HG02798 (cell line): Measurements from ENCODE around the gene DUSP12.
"Not testable (repeated sequence)": the region's sequence is repeated elsewhere in the genome, so short reads cannot be mapped to it uniquely, and the experiment has no call there.

ENCODE experiments used
- ATAC-seq: cut with Tn5 transposase; IDR thresholded peaks from one replicate; pipeline ENCODE4 v1.9.1; 2021; ENCODE audit warnings: mild to moderate bottlenecking; ENCODE audit not compliant: unreplicated experiment, poor library complexity

DUSP12 gene

GRCh38 chr1:161768461-161768860 is 18.9 kb downstream of the DUSP12 start:
- ATAC-seq, result no peak

GRCh38 chr1:161768986-161769672 is 19.5 kb downstream of the DUSP12 start:
- ATAC-seq, result no peak

DNA sequence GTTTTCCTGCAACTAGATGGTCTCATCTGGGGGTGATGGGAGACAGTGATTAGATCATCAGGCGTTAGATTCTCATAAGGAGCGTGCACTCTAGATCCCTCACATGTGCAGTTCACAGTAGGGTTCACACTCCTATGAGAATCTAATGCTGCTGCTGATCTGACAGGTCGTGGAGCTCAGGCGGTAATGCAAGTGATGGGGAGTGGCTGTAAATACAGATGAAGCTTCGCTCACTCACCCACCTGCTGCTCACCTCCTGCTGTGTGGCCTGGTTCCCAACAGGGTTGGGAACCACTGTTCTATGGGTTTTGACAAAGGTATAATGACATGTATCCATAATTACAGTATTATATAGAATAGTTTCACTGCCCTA is 20.1 kb downstream of the DUSP12 start:
- not testable (repeated sequence) for ATAC-seq

- ATAC-seq, result no peak
Measured at GRCh38 chr1:161770250-161770649, 20.7 kb downstream of the DUSP12 start.

DNA sequence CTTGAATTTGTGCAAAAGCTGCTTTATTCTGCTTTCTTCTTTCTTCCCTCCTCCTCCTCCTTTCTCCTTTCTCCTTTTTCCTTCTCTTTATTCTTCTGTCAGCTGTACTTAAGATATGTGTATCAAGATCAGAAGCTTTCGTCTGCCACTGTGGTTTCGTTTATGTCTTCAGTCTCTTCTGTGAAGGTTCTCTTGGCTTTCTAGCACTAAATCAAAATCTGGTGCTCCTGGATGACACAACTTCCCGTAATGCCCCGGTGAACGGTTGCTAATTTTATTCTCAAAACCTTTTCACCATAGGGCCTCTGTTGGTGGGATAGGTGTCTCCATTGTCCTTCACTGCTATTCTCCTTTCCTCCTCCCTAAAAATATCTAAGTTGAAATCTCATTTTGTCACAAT is 21.6 kb downstream of the DUSP12 start:
- ATAC-seq, result no peak

DNA sequence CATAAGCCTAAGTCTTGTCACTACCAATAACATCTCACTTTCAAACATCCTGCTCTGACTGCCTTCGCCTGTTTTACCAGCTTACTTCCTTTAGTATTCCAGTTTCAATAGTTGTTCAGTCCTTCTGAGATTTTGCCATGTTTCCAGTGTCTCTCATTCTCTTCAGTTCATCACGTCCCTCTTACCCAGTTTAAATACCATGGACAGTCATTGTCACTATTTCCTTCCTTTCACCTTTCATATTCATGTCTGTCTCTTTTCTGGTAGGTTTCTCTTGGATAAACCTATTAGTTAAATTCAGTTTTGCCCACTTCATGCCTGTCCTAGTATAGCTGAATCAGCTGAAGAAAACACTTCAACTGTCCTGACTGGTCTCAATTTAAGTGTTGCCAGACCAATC is 22.4 kb downstream of the DUSP12 start:
- no peak for ATAC-seq

- ATAC-seq, result no peak
Measured at GRCh38 chr1:161772397-161772796, 22.8 kb downstream of the DUSP12 start.

GRCh38 chr1:161773791-161774190 is 24.2 kb downstream of the DUSP12 start:
- ATAC-seq, result no peak

- no peak for ATAC-seq
Measured at GRCh38 chr1:161777261-161777660, 27.7 kb downstream of the DUSP12 start.

DNA sequence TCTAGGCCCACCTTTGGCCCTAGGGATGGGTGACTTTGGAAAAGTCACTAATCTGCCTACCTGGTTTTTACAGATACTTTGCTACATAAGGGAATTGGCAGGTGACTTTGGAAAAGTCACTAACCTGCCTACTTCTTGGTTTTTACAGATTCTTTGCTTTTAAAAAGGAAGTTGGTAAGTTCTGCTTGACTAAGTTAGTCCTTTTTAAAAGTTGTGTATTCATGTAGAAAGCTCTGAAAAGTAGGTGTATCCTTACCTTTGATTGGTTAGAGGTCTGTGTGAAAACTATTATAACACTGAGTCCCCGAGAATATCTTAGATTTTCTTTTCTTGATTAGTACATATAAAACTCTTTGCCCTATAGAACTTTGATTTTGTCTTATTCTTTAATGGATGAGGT is 28.9 kb downstream of the DUSP12 start:
- ATAC-seq, result no peak

- no peak for ATAC-seq
Measured at GRCh38 chr1:161779393-161779792, 29.8 kb downstream of the DUSP12 start.

- ATAC-seq, result peak; percentile 59
Measured at GRCh38 chr1:161781995-161782394, 32.4 kb downstream of the DUSP12 start.

- no peak for ATAC-seq
Measured at GRCh38 chr1:161782886-161783285, 33.3 kb downstream of the DUSP12 start.

- no peak for ATAC-seq
Measured at GRCh38 chr1:161784968-161785367, 35.4 kb downstream of the DUSP12 start.

DNA sequence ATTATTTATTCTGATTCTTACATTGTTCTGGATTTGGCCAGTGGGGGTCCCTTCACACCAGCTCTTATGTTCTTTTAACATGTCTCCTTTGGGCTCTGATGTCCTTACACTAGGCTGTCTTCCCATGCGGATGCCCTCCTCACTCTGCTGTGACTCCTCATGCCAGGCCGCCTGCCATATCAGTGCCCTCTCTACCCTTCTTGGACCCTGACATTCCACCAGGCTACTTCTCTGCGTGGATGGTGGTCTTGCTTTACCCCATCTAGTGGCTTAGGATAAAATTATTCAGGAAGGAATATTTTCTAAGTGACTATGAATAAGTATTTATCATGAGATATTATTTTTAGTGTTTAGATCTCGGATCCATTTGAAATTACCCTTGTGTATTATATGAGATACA is 37.8 kb downstream of the DUSP12 start:
- no peak for ATAC-seq

DNA sequence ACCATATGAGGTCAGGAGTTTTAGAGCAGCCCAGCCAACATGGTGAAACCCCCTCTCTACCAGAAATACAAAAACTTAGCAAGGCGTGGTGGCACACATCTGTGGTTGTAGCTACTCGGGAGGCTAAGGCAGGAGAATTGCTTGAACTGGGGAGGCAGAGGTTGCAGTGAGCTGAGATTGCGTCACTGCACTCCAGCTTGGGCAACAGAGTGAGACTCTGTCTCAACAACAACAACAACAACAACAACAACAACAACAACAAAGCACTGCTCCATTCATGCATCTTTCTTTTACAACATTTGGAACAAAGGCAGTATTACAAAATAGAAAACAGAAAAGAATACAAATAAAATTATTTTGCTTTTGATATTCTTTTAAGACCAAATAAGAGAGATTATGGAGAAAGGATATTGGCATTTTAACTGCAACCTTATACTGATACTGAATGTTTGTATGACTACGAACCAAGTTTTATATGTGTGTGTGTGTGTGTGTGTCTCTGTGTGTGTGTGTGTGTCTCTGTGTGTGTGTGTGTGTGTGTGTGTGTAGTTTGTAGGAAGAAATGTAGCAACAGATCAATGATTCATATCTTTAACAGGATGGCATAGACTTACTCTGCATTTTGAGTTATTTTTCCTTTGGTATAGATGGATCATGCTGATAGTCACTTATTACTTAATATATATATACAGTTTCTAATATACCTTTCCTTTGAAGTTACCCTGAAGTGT is 41.2 kb downstream of the DUSP12 start:
- ATAC-seq, result no peak

DNA sequence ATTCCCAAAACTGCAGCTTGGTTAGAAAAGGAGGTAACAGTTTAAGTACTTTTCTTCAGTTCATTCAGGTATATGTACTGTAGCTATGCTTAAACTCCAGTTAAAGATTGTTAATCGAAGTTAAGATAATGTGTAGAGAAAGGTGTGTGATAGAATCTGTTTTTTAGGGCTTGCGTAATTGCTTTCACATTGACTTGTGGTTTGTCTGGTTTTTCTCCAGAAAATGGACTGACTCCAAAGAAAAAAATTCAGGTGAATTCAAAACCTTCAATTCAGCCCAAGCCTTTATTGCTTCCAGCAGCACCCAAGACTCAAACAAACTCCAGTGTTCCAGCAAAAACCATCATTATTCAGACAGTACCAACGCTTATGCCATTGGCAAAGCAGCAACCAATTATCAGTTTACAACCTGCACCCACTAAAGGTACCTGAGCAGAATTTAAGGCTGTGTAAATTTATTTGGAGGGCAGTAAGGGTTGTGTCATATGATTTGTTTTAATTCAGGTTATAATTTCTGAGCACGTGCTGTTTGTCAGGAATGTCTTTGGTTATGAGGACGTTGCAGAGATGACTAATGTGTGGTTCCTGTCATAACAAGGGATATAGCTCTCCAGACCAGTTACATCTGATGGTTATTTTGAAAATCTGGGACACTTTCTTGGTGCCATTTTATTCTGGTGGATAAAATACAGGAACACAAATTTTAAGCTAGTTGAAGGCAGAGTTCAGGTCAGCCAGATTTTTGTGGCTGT is 42.5 kb downstream of the DUSP12 start:
- no peak for ATAC-seq

- ATAC-seq, result peak; percentile 68
Measured at GRCh38 chr1:161792740-161793139, 43.2 kb downstream of the DUSP12 start.

DNA sequence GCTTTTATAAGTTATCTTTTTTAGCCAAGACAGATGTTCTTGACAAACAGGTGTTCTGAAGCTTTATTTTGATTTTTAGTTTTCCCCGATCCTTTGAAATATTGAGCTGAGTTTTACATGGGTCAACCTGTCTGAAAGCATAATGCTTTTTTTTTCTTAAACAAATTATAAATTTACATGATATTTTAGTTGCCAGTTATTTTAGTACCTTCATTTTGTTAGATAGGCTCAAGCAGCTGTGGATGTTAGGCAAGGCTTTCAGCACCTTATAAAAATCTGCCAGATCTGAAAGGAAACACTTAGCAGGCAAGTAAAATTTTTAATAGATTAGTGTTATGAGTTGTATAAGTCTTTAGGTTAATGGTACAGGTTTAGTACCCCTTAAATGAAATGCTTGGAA is 50.2 kb downstream of the DUSP12 start:
- no peak for ATAC-seq

DNA sequence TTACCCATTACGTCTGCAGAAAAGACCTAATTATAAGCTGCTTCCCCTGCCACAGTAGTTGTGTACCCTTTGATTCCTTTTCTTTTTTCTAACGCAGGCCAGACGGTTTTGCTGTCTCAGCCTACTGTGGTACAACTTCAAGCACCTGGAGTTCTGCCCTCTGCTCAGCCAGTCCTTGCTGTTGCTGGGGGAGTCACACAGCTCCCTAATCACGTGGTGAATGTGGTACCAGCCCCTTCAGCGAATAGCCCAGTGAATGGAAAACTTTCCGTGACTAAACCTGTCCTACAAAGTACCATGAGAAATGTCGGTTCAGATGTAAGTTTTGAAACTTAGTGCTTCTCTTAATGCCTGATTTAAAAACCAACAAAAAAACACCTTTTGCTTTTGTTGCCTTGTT is 52.4 kb downstream of the DUSP12 start:
- ATAC-seq, result no peak

GRCh38 chr1:161803181-161803580 is 53.6 kb downstream of the DUSP12 start:
- no peak for ATAC-seq
